Measurements from ENCODE around the gene PDLIM7.

- no peak for TF ChIP-seq CTCF (IDR thresholded peaks at IDR 0.05; ENCODE audit: poor library complexity, severe bottlenecking)
- TF ChIP-seq POLR2AphosphoS5 (IDR thresholded peaks at IDR 0.05) = no peak
- no peak for TF ChIP-seq EP300 (conservative IDR thresholded peaks at IDR 0.05; ENCODE audit: poor library complexity, severe bottlenecking)
- no peak for TF ChIP-seq EZH2 (IDR thresholded peaks at IDR 0.05; ENCODE audit: borderline replicate concordance, insufficient read depth, low read length, poor library complexity, severe bottlenecking)
- TF ChIP-seq REST (IDR thresholded peaks at IDR 0.05; ENCODE audit: borderline replicate concordance) = no peak
- no peak for TF ChIP-seq TAF1 (IDR thresholded peaks at IDR 0.05; ENCODE audit: low read depth)
- no peak for TF ChIP-seq MXI1 (conservative IDR thresholded peaks at IDR 0.05; ENCODE audit: poor library complexity, severe bottlenecking)
- TF ChIP-seq RAD21 (conservative IDR thresholded peaks at IDR 0.05) = no peak
These were observed 41.5 kb upstream of the PDLIM7 start for GRCh38 chr5:177538876-177539275.

Data from neural cell (in vitro differentiated cells).